H1 (cell line): ENCODE data around the gene CDCA4. TPM values are rescaled to one million over a fixed set of nuclear protein-coding genes. Genes with fewer than 3 reads are reported as not detected.
A peak's percentile ranks its signal among the peaks of the same experiment; 100 is the strongest.

ENCODE experiments used
- CTCF ChIA-PET: fragments of 300-600 bp; sonication (Branson Sonifier 250); formaldehyde crosslinking; loops from one replicate; lab custom pipeline; 2021; ENCODE audit not compliant: partially characterized antibody; lab: Charles Lee
- POLR2A ChIA-PET: fragments of 300-600 bp; sonication (Branson Sonifier 250); formaldehyde crosslinking; loops from one replicate; lab custom pipeline; 2021; ENCODE audit warnings: inconsistent platforms; ENCODE audit not compliant: partially characterized antibody; lab: Charles Lee
- DNase-seq, 2 experiments: peaks; one replicate each; pipeline versions ENCODE4 v3.0.0 to v3.0.0-alpha.2; 2010 to 2022; ENCODE audit warnings: low spot score in 2 of 2, low read depth in 1 of 2, mixed read lengths in 1 of 2
- FAIRE-seq: peaks from 2 replicates; lab custom pipeline; 2011; peaks lifted over from hg19 to GRCh38; lab: Jason Lieb, UNC
- H2AFZ ChIP-seq: 2 replicates; pipeline ENCODE4 v1.8.1; 2012; ENCODE audit warnings: low read length, inconsistent platforms
- H2AK5ac ChIP-seq: 2 replicates; pipeline ENCODE4 v1.6.1; 2013; ENCODE audit warnings: low read depth, low read length
- H2BK120ac ChIP-seq: replicated peaks from 2 replicates; pipeline ENCODE3; 2013; ENCODE audit warnings: low read depth, low read length, inconsistent platforms
- H2BK12ac ChIP-seq: 2 replicates; pipeline ENCODE4 v1.6.1; 2013; ENCODE audit warnings: low read depth, low read length
- H2BK15ac ChIP-seq: 2 replicates; pipeline ENCODE4 v1.6.1; 2013; ENCODE audit warnings: low read length
- H2BK20ac ChIP-seq: 2 replicates; pipeline ENCODE4 v1.6.1; 2013; ENCODE audit warnings: low read length
- H2BK5ac ChIP-seq: 2 replicates; pipeline ENCODE4 v1.6.1; 2013; ENCODE audit warnings: low read depth, low read length
- H3K14ac ChIP-seq: 2 replicates; pipeline ENCODE4 v1.6.1; 2013; ENCODE audit warnings: inconsistent platforms; ENCODE audit not compliant: insufficient read length
- H3K18ac ChIP-seq: 2 replicates; pipeline ENCODE4 v1.6.1; 2013; ENCODE audit warnings: low read length; ENCODE audit errors: extremely low read depth
- H3K23ac ChIP-seq: 2 replicates; pipeline ENCODE4 v1.6.1; 2013; ENCODE audit warnings: inconsistent platforms; ENCODE audit not compliant: insufficient read length
- H3K23me2 ChIP-seq: 2 replicates; pipeline ENCODE4 v1.6.1; 2013; ENCODE audit warnings: low read depth, low read length
- H3K27ac ChIP-seq: 2 replicates; pipeline ENCODE4 v1.6.1; 2011; ENCODE audit warnings: low read depth, low read length, inconsistent platforms
- H3K27me3 ChIP-seq, 4 experiments: replicated peaks in 1 of 4; 1 replicate in 1 of 4; 2 replicates in 3 of 4; pipeline versions ENCODE4 v1.6.1 to v1.8.1; 2011 to 2013; ENCODE audit warnings: low read length in 3 of 4, mild to moderate bottlenecking in 3 of 4, inconsistent platforms in 2 of 4, mixed read lengths in 2 of 4, moderate library complexity in 1 of 4; ENCODE audit not compliant: control insufficient read depth in 3 of 4, insufficient read depth in 3 of 4; ENCODE audit errors: extremely low read depth in 1 of 4
- H3K36me3 ChIP-seq, 4 experiments: 2 replicates each; pipeline versions ENCODE4 v1.6.1 to v1.8.1; 2011 to 2013; ENCODE audit warnings: mild to moderate bottlenecking in 4 of 4, low read length in 3 of 4, moderate library complexity in 2 of 4, control low read depth in 1 of 4, inconsistent platforms in 1 of 4; ENCODE audit not compliant: insufficient read depth in 4 of 4, control insufficient read depth in 2 of 4
- H3K4ac ChIP-seq: replicated peaks from 2 replicates; pipeline ENCODE3; 2013; ENCODE audit warnings: low read length, low read depth, mixed read lengths, inconsistent platforms; ENCODE audit not compliant: insufficient read length
- H3K4me1 ChIP-seq, 4 experiments: replicated peaks in 1 of 4; 1 replicate in 1 of 4; 2 replicates in 3 of 4; pipeline versions ENCODE4 v1.6.1 to v1.8.1; 2011 to 2013; ENCODE audit warnings: low read length in 3 of 4, inconsistent platforms in 2 of 4, mixed read lengths in 1 of 4; ENCODE audit not compliant: insufficient read depth in 4 of 4, control insufficient read depth in 3 of 4
- H3K4me2 ChIP-seq, 2 experiments: 2 replicates each; pipeline versions ENCODE4 v1.6.1 to v1.8.1; 2011 to 2013; ENCODE audit warnings: low read depth in 2 of 2, low read length in 2 of 2, control low read depth in 1 of 2, inconsistent platforms in 1 of 2, mild to moderate bottlenecking in 1 of 2; ENCODE audit not compliant: insufficient read depth in 1 of 2
- H3K4me3 ChIP-seq, 4 experiments: fragments of 200-600, 300-600 bp in 1 of 4; sonication (generic), shearing (Covaris generic), sonication (Bioruptor Twin) in 1 of 4; 2 replicates each; pipeline versions ENCODE4 v1.5.1 to v1.8.1; 2011 to 2016; ENCODE audit warnings: low read length in 4 of 4, low read depth in 3 of 4, control low read depth in 2 of 4, inconsistent platforms in 2 of 4, mild to moderate bottlenecking in 2 of 4, mixed read lengths in 1 of 4, moderate library complexity in 1 of 4; ENCODE audit not compliant: insufficient read depth in 2 of 4; ENCODE audit errors: extremely low read depth in 1 of 4
- H3K56ac ChIP-seq: replicated peaks from 2 replicates; pipeline ENCODE3; 2013; ENCODE audit warnings: low read depth, mild to moderate bottlenecking, mixed read lengths, low read length, inconsistent platforms; ENCODE audit not compliant: insufficient read length
- H3K79me1 ChIP-seq: 2 replicates; pipeline ENCODE4 v1.6.1; 2013; ENCODE audit warnings: low read depth, low read length, control low read depth
- H3K79me2 ChIP-seq, 2 experiments: 2 replicates each; pipeline versions ENCODE4 v1.6.1 to v1.8.1; 2012 to 2013; ENCODE audit warnings: low read length in 2 of 2, mild to moderate bottlenecking in 2 of 2, inconsistent platforms in 1 of 2; ENCODE audit not compliant: insufficient read depth in 2 of 2, control insufficient read depth in 1 of 2
- H3K9ac ChIP-seq, 4 experiments: replicated peaks in 1 of 4; 1 replicate in 1 of 4; 2 replicates in 3 of 4; pipeline versions ENCODE4 v1.6.1 to v1.8.1; 2011 to 2013; ENCODE audit warnings: low read depth in 3 of 4, low read length in 3 of 4, control low read depth in 2 of 4, mild to moderate bottlenecking in 2 of 4, moderate library complexity in 2 of 4, inconsistent platforms in 1 of 4; ENCODE audit errors: extremely low read depth in 1 of 4
- H3K9me3 ChIP-seq, 2 experiments: 2 replicates each; pipeline versions ENCODE4 v1.6.1 to v1.8.1; 2012 to 2013; ENCODE audit warnings: mild to moderate bottlenecking in 2 of 2, moderate library complexity in 2 of 2, control low read depth in 1 of 2, inconsistent platforms in 1 of 2, low read depth in 1 of 2, low read length in 1 of 2, mixed read lengths in 1 of 2; ENCODE audit not compliant: insufficient read depth in 2 of 2
- H4K20me1 ChIP-seq, 2 experiments: replicated peaks in 1 of 2; 2 replicates each; pipeline versions ENCODE3 to v1.8.1; 2011 to 2013; ENCODE audit warnings: inconsistent platforms in 2 of 2, low read length in 2 of 2, mild to moderate bottlenecking in 1 of 2; ENCODE audit not compliant: insufficient read depth in 2 of 2, control insufficient read depth in 1 of 2
- H4K5ac ChIP-seq: 2 replicates; pipeline ENCODE4 v1.6.1; 2013; ENCODE audit warnings: low read length, low read depth, mixed read lengths, inconsistent platforms; ENCODE audit not compliant: insufficient read length
- H4K8ac ChIP-seq: 2 replicates; pipeline ENCODE4 v1.8.0; 2013; ENCODE audit warnings: mild to moderate bottlenecking, moderate library complexity, low read length, inconsistent platforms; ENCODE audit not compliant: insufficient read depth; ENCODE audit errors: extremely low read depth
- H4K91ac ChIP-seq: replicated peaks from 2 replicates; pipeline ENCODE3; 2013; ENCODE audit warnings: low read length, mixed read lengths, inconsistent platforms; ENCODE audit not compliant: insufficient read length
- ASH2L ChIP-seq: fragments of 200-600, 300-600 bp; sonication (generic); IDR thresholded peaks from one replicate; pipeline ENCODE4 v1.7.1; 2017; ENCODE audit warnings: low read length
- CEBPB ChIP-seq: IDR thresholded peaks from 2 replicates; pipeline ENCODE4 v1.6.1; 2012; ENCODE audit warnings: low read depth, low read length
- CHD2 ChIP-seq: IDR thresholded peaks from 2 replicates; pipeline ENCODE4 v1.6.1; 2012; ENCODE audit warnings: low read length, improper control_type of control experiment
- CTBP2 ChIP-seq: IDR thresholded peaks from 2 replicates; pipeline ENCODE4 v1.7.0; 2011; ENCODE audit warnings: borderline replicate concordance, mild to moderate bottlenecking, moderate library complexity, mixed read lengths, low read length; ENCODE audit not compliant: insufficient read depth, insufficient read length
- JUND ChIP-seq: IDR thresholded peaks from 2 replicates; pipeline ENCODE4 v1.6.1; 2011; ENCODE audit warnings: mild to moderate bottlenecking, improper control_type of control experiment, low read length
- MAX ChIP-seq: IDR thresholded peaks from 2 replicates; pipeline ENCODE4 v1.6.1; 2012; ENCODE audit warnings: inconsistent platforms
- NRF1 ChIP-seq: IDR thresholded peaks from 2 replicates; pipeline ENCODE4 v1.6.1; 2011; ENCODE audit warnings: mild to moderate bottlenecking, low read depth, low read length, improper control_type of control experiment
- TAF1 ChIP-seq: IDR thresholded peaks from 2 replicates; pipeline ENCODE4 v1.6.1; 2011; ENCODE audit warnings: mild to moderate bottlenecking, low read depth, low read length
- WGBS, 2 experiments: shearing (Covaris generic) in 1 of 2; methylation state at CpG; one replicate each; pipeline versions ENCODE4 v1.1.6 to v1.1.7; 2013 to 2015; ENCODE audit warnings: low lambda C conversion rate in 2 of 2, mixed read lengths in 2 of 2, inconsistent platforms in 1 of 2, low coverage in 1 of 2, missing lambda C conversion rate in 1 of 2; ENCODE audit not compliant: insufficient replicate concordance in 2 of 2, insufficient coverage in 1 of 2, insufficient read length in 1 of 2; ENCODE audit errors: extremely low coverage in 1 of 2, missing lambda C conversion rate in 1 of 2; 5-methylcytosine and 5-hydroxymethylcytosine counted together
- long read RNA-seq, 2 experiments: library from RNA in 1 of 2; library from capped mRNA in 1 of 2; stranded (forward); transcript quantifications; one replicate each; pipeline ENCODE4 v2.0.0, GENCODE V29; 2021; ENCODE audit warnings: inconsistent platforms in 1 of 2
- polyA minus RNA-seq, 3 experiments: library from RNA; depleted of rRNA, polyadenylated mRNA; stranded (reverse); fragments of >200 nt; gene quantifications; 1 replicate in 2 of 3; 2 replicates in 1 of 3; pipeline ENCODE4 v1.2.3, GENCODE V29; 2011
- polyA plus RNA-seq, 7 experiments: library from polyadenylated mRNA; depleted of rRNA in 3 of 7; stranded (reverse) in 5 of 7; unstranded in 2 of 7; fragments of >200 nt in 5 of 7; fragments of 200-250 nt in 2 of 7; gene quantifications; 1 replicate in 5 of 7; 2 replicates in 1 of 7; 4 replicates in 1 of 7; pipeline versions ENCODE4 v1.2.1 to v1.2.3, GENCODE V29; 2011 to 2013; ENCODE audit warnings: missing spikeins in 2 of 7, mixed read lengths in 2 of 7
- total RNA-seq: library from RNA; stranded (reverse); fragmentation: NEBNext Ultra II Directional; extraction: Animal tissue kit (Norgen Biotek cat#: 25700); gene quantifications from 2 replicates; pipeline ENCODE4 v1.2.1, GENCODE V29; 2021

The CDCA4 gene
- 48.6 and 49.9 TPM in 2 replicates for total RNA-seq
- polyA plus RNA-seq (2011; rRNA removed), result 62.4 and 80.6 TPM in 2 replicates
- polyA plus RNA-seq (2011; cell fraction: cytosol; rRNA removed), result 50.8 TPM
- polyA plus RNA-seq (2011; cell fraction: nucleus; rRNA removed), result 39.8 TPM
- polyA plus RNA-seq (2012, experiment 1 of 2), result 37.3 to 58.6 TPM (median 48.3 TPM) in 4 replicates
- polyA plus RNA-seq (2012, experiment 2 of 2), result 47.6 TPM
- 33.4 TPM for polyA plus RNA-seq (2013, experiment 1 of 2)
- polyA plus RNA-seq (2013, experiment 2 of 2), result 33.4 TPM
- 29.7 and 32.5 TPM in 2 replicates for polyA minus RNA-seq (2011; rRNA and poly(A)+ RNA removed)
- polyA minus RNA-seq (2011; cell fraction: cytosol; rRNA and poly(A)+ RNA removed), result 32.9 TPM
- polyA minus RNA-seq (2011; cell fraction: nucleus; rRNA and poly(A)+ RNA removed), result 18.1 TPM
- long read RNA-seq, experiment 1, transcript CDCA4-201 (2 exons, 2,513 nt), result major isoform, 12 of 34 reads
- long read RNA-seq, experiment 1, partial matches to known transcripts, result 21 of 34 reads
- long read RNA-seq, experiment 1, other reads (novel, unspliced or antisense), result 0 of 34 reads
- long read RNA-seq, experiment 2, transcript CDCA4-201 (2 exons, 2,513 nt), result major isoform, 68 of 71 reads
- long read RNA-seq, experiment 2, partial matches to known transcripts, result 0 of 71 reads
- long read RNA-seq, experiment 2, other reads (novel, unspliced or antisense), result 3 of 71 reads

GRCh38 chr14:105020815-105021655 is at the start of gene CDCA4:
Gene CDCA4 (minus strand): TSS chr14:105021083. CDS start chr14:105011929, 9,154 bp downstream.
- POLR2A ChIA-PET, result interaction anchor here (0.6 to 1.8 kb wide), 9 partner anchors 13 to 40 kb away, joined by 3 to 7 read pairs (median 4); no protein-coding TSS in a partner anchor
- Histone ChIP-seq H4K91ac (no peak within 1 kb of the TSS), H3K23me2 (peaks cover 18% of the 10 kb centered on the region), H4K5ac (peak within 1 kb of the TSS; percentile 77), H2AFZ (peak within 1 kb of the TSS; percentile 84), H2BK15ac (0 out of 2 replicates have a peak within 1 kb of the TSS, but pooled peaks have one; percentile 29), H3K56ac (peak within 1 kb of the TSS; percentile 20), H4K8ac (peak within 1 kb of the TSS; percentile 92), H3K4me2 (peak within 1 kb of the TSS; percentile 89 to 94), H2AK5ac (no peak within 1 kb of the TSS; the same call in 1 of the 2 replicates), H3K27ac (peak within 1 kb of the TSS; percentile 82; the same call in 1 of the 2 replicates), H2BK12ac (no peak within 1 kb of the TSS), H2BK20ac (no peak within 1 kb of the TSS), H4K20me1 (peaks cover 23 to 26% of the 10 kb centered on the region in 2 experiments), H3K4me3 (peak within 1 kb of the TSS; percentile 78 to 98 (median 86)), H3K9ac (peak within 1 kb of the TSS; percentile 75 to 95 (median 81)), H3K23ac (no peak within 1 kb of the TSS), H2BK120ac (no peak within 1 kb of the TSS), H3K4ac (peak within 1 kb of the TSS; percentile 79), H3K18ac (peak within 1 kb of the TSS; percentile 71), H3K27me3 (no peaks in the 10 kb centered on the region), H3K36me3 (peaks cover 0 to 12% (median 0%) of the 10 kb centered on the region in 4 experiments; a peak in 1 of 8 replicates), H3K14ac (no peak within 1 kb of the TSS), H3K4me1 (peaks cover 0 to 8% (median 7%) of the 10 kb centered on the region in 4 experiments; a peak in 5 of 7 replicates), H2BK5ac (peak within 1 kb of the TSS; percentile 41; the same call in 1 of the 2 replicates), H3K79me1 (peaks cover 12% of the 10 kb centered on the region), H3K79me2 (peaks cover 41 to 44% of the 10 kb centered on the region in 2 experiments), H3K9me3 (no peaks in the 10 kb centered on the region)
- 0% methylated on average over 27 of the region's 115 CpGs; no CpG with 5 or more reads in 1 of the 2 experiments for WGBS, 2 experiments
- CTCF ChIA-PET, result interaction anchor here (0.6 to 1.8 kb wide), 7 partner anchors 21 to 198 kb away, joined by 3 to 8 read pairs (median 3); partner anchors contain the start of gene JAG2
- DNase-seq, result peak; percentile 74 to 97
- FAIRE-seq, result no peak
- TF ChIP-seq JUND (no peak), ASH2L (peak; percentile 54), MAX (peak; percentile 68), CTBP2 (no peak), TAF1 (peak; percentile 68), CHD2 (no peak; the same call in 1 of the 2 replicates), NRF1 (peak; percentile 48; the same call in 1 of the 2 replicates), CEBPB (no peak)
